CD14-positive monocyte (primary cell): ENCODE results near the gene CACNA2D1. TPM values are rescaled to one million over a fixed set of nuclear protein-coding genes. Genes with fewer than 3 reads are reported as not detected.
A peak's percentile ranks its signal among the peaks of the same experiment; 100 is the strongest.

Source experiments
- DNase-seq, 3 donors: peaks; one replicate each; pipeline ENCODE4 v3.0.0-alpha.2; 2011 to 2022
- H2AFZ ChIP-seq: 2 replicates; pipeline ENCODE4 v1.6.0; 2012; ENCODE audit warnings: mild to moderate bottlenecking, low read depth, low read length, inconsistent platforms; ENCODE audit not compliant: insufficient read depth, poor library complexity, severe bottlenecking
- H3K27ac ChIP-seq, 2 donors: 1 replicate in 1 of 2; 2 replicates in 1 of 2; pipeline ENCODE4 v1.5.1; 2012 to 2013; ENCODE audit warnings: low read length in 2 of 2, control low read depth in 1 of 2, inconsistent platforms in 1 of 2, low read depth in 1 of 2, mild to moderate bottlenecking in 1 of 2
- H3K27me3 ChIP-seq, 2 donors: one replicate each; pipeline versions ENCODE4 v1.6.0 to v1.6.1; 2011 to 2013; ENCODE audit warnings: low read length in 2 of 2; ENCODE audit not compliant: control insufficient read depth in 2 of 2, insufficient read depth in 2 of 2
- H3K36me3 ChIP-seq, 2 donors: replicated peaks in 1 of 2; 1 replicate in 1 of 2; 2 replicates in 1 of 2; pipeline versions ENCODE4 v1.5.1 to v1.6.1; 2012 to 2013; ENCODE audit warnings: low read length in 2 of 2, control low read depth in 1 of 2, inconsistent platforms in 1 of 2, mild to moderate bottlenecking in 1 of 2; ENCODE audit not compliant: insufficient read depth in 2 of 2, control insufficient read depth in 1 of 2
- H3K4me1 ChIP-seq, 2 donors: 1 replicate in 1 of 2; 2 replicates in 1 of 2; pipeline versions ENCODE4 v1.5.1 to v1.6.1; 2012 to 2013; ENCODE audit warnings: low read length in 2 of 2, control low read depth in 1 of 2, inconsistent platforms in 1 of 2, mild to moderate bottlenecking in 1 of 2, moderate library complexity in 1 of 2; ENCODE audit not compliant: insufficient read depth in 2 of 2, control insufficient read depth in 1 of 2
- H3K4me2 ChIP-seq: replicated peaks from 2 replicates; pipeline ENCODE3; 2012; ENCODE audit warnings: low read length, moderate library complexity, mild to moderate bottlenecking; ENCODE audit not compliant: poor library complexity, severe bottlenecking; ENCODE audit errors: extremely low read depth
- H3K4me3 ChIP-seq, 3 experiments: fragments of 200-600 bp in 1 of 3; sonication (generic) in 1 of 3; replicated peaks in 1 of 3; 1 replicate in 2 of 3; 2 replicates in 1 of 3; pipeline ENCODE4 v1.5.1; 2011 to 2013; ENCODE audit warnings: low read length in 3 of 3, mild to moderate bottlenecking in 3 of 3, control low read depth in 2 of 3, low read depth in 2 of 3, inconsistent platforms in 1 of 3, moderate library complexity in 1 of 3
- H3K79me2 ChIP-seq: 2 replicates; pipeline ENCODE4 v1.6.0; 2012; ENCODE audit warnings: mild to moderate bottlenecking, control low read depth, inconsistent platforms, low read length, moderate library complexity; ENCODE audit not compliant: insufficient read depth
- H3K9ac ChIP-seq: 2 replicates; pipeline ENCODE4 v1.6.0; 2017; ENCODE audit warnings: low read length, mild to moderate bottlenecking; ENCODE audit not compliant: insufficient read depth, poor library complexity, severe bottlenecking
- H3K9me3 ChIP-seq, 2 donors: replicated peaks in 1 of 2; 1 replicate in 1 of 2; 2 replicates in 1 of 2; pipeline versions ENCODE4 v1.5.1 to v1.6.1; 2012 to 2013; ENCODE audit warnings: low read length in 2 of 2, control low read depth in 1 of 2; ENCODE audit not compliant: control insufficient read depth in 1 of 2, insufficient read depth in 1 of 2
- H4K20me1 ChIP-seq: 2 replicates; pipeline ENCODE4 v1.6.0; 2012; ENCODE audit warnings: mild to moderate bottlenecking, low read length, control low read depth, moderate library complexity; ENCODE audit not compliant: insufficient read depth
- H3K27ac Mint-ChIP-seq, 7 donors: one replicate each; pipeline ENCODE4 v1.8.0; 2020; ENCODE audit warnings: mild to moderate bottlenecking in 7 of 7, mixed read lengths in 7 of 7, moderate library complexity in 6 of 7, inconsistent platforms in 2 of 7
- H3K27me3 Mint-ChIP-seq, 3 donors: one replicate each; pipeline ENCODE4 v1.8.0; 2021 to 2022; ENCODE audit warnings: low read depth in 3 of 3, mild to moderate bottlenecking in 3 of 3, mixed read lengths in 3 of 3, moderate library complexity in 3 of 3, inconsistent platforms in 1 of 3
- H3K36me3 Mint-ChIP-seq, 2 donors: one replicate each; pipeline ENCODE4 v1.8.0; 2020; ENCODE audit warnings: mixed read lengths in 2 of 2, inconsistent platforms in 1 of 2, mild to moderate bottlenecking in 1 of 2
- H3K4me1 Mint-ChIP-seq: one replicate; pipeline ENCODE4 v1.8.0; 2020; ENCODE audit warnings: mild to moderate bottlenecking, mixed read lengths
- H3K4me3 Mint-ChIP-seq, 2 donors: one replicate each; pipeline ENCODE4 v1.8.0; 2020; ENCODE audit warnings: mild to moderate bottlenecking in 2 of 2, mixed read lengths in 2 of 2, moderate library complexity in 1 of 2
- H3K9me3 Mint-ChIP-seq, 7 donors: one replicate each; pipeline ENCODE4 v1.8.0; 2020 to 2022; ENCODE audit warnings: mixed read lengths in 7 of 7, mild to moderate bottlenecking in 6 of 7, moderate library complexity in 6 of 7, inconsistent platforms in 2 of 7
- CTCF ChIP-seq: fragments of 200-600 bp; IDR thresholded peaks from one replicate; pipeline ENCODE4 v1.8.0; 2022; ENCODE audit warnings: antibody characterized with exemption, mild to moderate bottlenecking
- WGBS: methylation state at CpG from one replicate; pipeline ENCODE4 v1.1.5; 2013; ENCODE audit warnings: missing lambda C conversion rate; ENCODE audit not compliant: insufficient coverage; 5-methylcytosine and 5-hydroxymethylcytosine counted together
- intact Hi-C, 2 donors: fragments of 100-400 bp; cut with micrococcal nuclease; formaldehyde crosslinking; loops; one replicate each; pipeline versions ENCODE4 v1.15.0 to v1.15.1; 2023
- polyA plus RNA-seq, 3 donors: library from polyadenylated mRNA; depleted of rRNA in 1 of 3; unstranded in 2 of 3; stranded (reverse) in 1 of 3; fragments of 300-500 nt in 2 of 3; fragments of >200 nt in 1 of 3; fragmentation: Illumina TruSeq in 2 of 3; gene quantifications; 1 replicate in 2 of 3; 2 replicates in 1 of 3; pipeline ENCODE4 v1.2.3, GENCODE V29; 2012 to 2021

Gene CACNA2D1
- polyA plus RNA-seq, 3 donors, result 0.02 TPM; not detected in 2

DNA sequence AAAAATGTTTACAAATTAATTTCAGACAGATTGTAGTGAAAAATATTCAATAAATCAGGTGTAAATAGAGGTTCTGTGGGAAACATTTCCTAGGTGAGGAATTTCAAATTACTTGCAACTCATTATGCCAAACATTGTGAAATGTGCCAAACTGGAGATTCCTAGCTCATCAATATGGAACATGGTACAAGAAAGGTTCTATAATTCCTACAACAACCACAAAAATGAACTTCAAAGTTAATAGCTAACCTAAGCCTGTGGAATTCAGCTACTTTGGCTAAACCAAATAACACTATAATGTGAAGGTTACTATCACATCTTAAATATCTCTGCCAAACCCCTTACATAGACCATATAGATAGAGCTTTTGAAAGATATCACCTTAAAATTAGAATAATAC lies 450.4 kb downstream of the CACNA2D1 start:
- no peak overlapping the region for H3K27ac Mint-ChIP-seq
- Histone ChIP-seq H2AFZ (no peak overlapping the region), H3K79me2 (no peaks in the 10 kb centered on the region), H4K20me1 (no peaks in the 10 kb centered on the region), H3K4me3 (no peak overlapping the region), H3K4me2 (no peak overlapping the region), H3K27ac (no peak overlapping the region), H3K9me3 (no peaks in the 10 kb centered on the region), H3K36me3 (no peaks in the 10 kb centered on the region), H3K9ac (no peak overlapping the region), H3K27me3 (no peaks in the 10 kb centered on the region), H3K4me1 (peaks cover 0 to 3% of the 10 kb centered on the region in 2 donors)
- DNase-seq, result no peak
- H3K4me3 Mint-ChIP-seq, result no peak overlapping the region
- no peaks in the 10 kb centered on the region for H3K4me1 Mint-ChIP-seq
- no peaks in the 10 kb centered on the region for H3K36me3 Mint-ChIP-seq
- intact Hi-C loops, result no loop called here
- H3K9me3 Mint-ChIP-seq, result peaks cover 0 to 3% (median 0%) of the 10 kb centered on the region in 7 donors
- no peak for TF ChIP-seq CTCF
- no peaks in the 10 kb centered on the region for H3K27me3 Mint-ChIP-seq

- Mint-ChIP-seq H3K27me3 (no peaks in the 10 kb centered on the region), H3K36me3 (no peaks in the 10 kb centered on the region), H3K9me3 (peaks cover 0 to 2% (median 0%) of the 10 kb centered on the region in 7 donors), H3K4me1 (no peaks in the 10 kb centered on the region), H3K27ac (no peak overlapping the region), H3K4me3 (no peak overlapping the region)
- H4K20me1 ChIP-seq, result no peaks in the 10 kb centered on the region
- no peaks in the 10 kb centered on the region for H3K9me3 ChIP-seq
- TF ChIP-seq CTCF, result no peak
- WGBS, result no CpG with 5 or more reads among the region's 2 CpGs
- no peaks in the 10 kb centered on the region for H3K79me2 ChIP-seq
- no peak overlapping the region for H3K4me2 ChIP-seq
- no peak overlapping the region for H2AFZ ChIP-seq
- no peak overlapping the region for H3K4me3 ChIP-seq
- H3K36me3 ChIP-seq, result no peaks in the 10 kb centered on the region
- H3K4me1 ChIP-seq, result peaks cover 0 to 3% of the 10 kb centered on the region in 2 donors
- H3K27me3 ChIP-seq, result no peaks in the 10 kb centered on the region
- no peak overlapping the region for H3K9ac ChIP-seq
- DNase-seq, result peak in 2 of 3 donors; percentile 2 to 29
- intact Hi-C loops, result no loop called here
- no peak overlapping the region for H3K27ac ChIP-seq
These were observed 453.2 kb downstream of the CACNA2D1 start for GRCh38 chr7:81990395-81990794.
